ENCODE results near the gene PBX1.

- TF ChIP-seq POLR2A (IDR thresholded peaks at IDR 0.05; ENCODE audit: low read depth, low read length): no peak
- no peak for TF ChIP-seq CTCF (IDR thresholded peaks at IDR 0.05; ENCODE audit: extremely low read depth in 1 of 2, insufficient read depth in 1 of 2, low read depth in 1 of 2, low read length in 2 of 2)
- TF ChIP-seq JUN (IDR thresholded peaks at IDR 0.05; ENCODE audit: borderline replicate concordance, insufficient read depth, insufficient read length, low read depth): no peak
- no peak for TF ChIP-seq POLR2AphosphoS5 (IDR thresholded peaks at IDR 0.05; ENCODE audit: insufficient read depth, low read depth, low read length)
- TF ChIP-seq EZH2 (IDR thresholded peaks at IDR 0.05; ENCODE audit: borderline replicate concordance, low read depth, low read length, severe bottlenecking): no peak
- no peak for TF ChIP-seq FOS (IDR thresholded peaks at IDR 0.05; ENCODE audit: borderline replicate concordance, insufficient read depth, low read length)
- TF ChIP-seq MAX (IDR thresholded peaks at IDR 0.05; ENCODE audit: insufficient read depth, insufficient read length): no peak
- no peak for TF ChIP-seq GATA2 (IDR thresholded peaks at IDR 0.05; ENCODE audit: insufficient read depth, insufficient read length, low read depth, low read length)
- TF ChIP-seq MYC (IDR thresholded peaks at IDR 0.05; ENCODE audit: low read depth, low read length): no peak
Observed at GRCh38 chr1:164728719-164729118, 169.7 kb downstream of the PBX1 start.
